Epithelial cell of esophagus (primary cell): Measurements from ENCODE around the gene ACSF2.

ENCODE experiments used
- DNase-seq: peaks from one replicate; pipeline ENCODE4 v3.0.0; 2010; ENCODE audit warnings: low read depth
- H3K4me3 ChIP-seq: 2 replicates; pipeline ENCODE4 v1.5.1; 2011; ENCODE audit warnings: mild to moderate bottlenecking, low read length, control low read depth
- CTCF ChIP-seq: IDR thresholded peaks from 2 replicates; pipeline ENCODE4 v1.5.1; 2011; ENCODE audit warnings: low read depth, mild to moderate bottlenecking, low read length, control low read depth, inconsistent platforms; ENCODE audit not compliant: insufficient read depth; ENCODE audit errors: missing control alignments

ACSF2 gene

GRCh38 chr17:50382931-50383330 lies 43.1 kb upstream of the ACSF2 start:
- no peak for TF ChIP-seq CTCF
- no peak overlapping the region for H3K4me3 ChIP-seq
- DNase-seq, result no peak

GRCh38 chr17:50386510-50386909 lies 39.5 kb upstream of the ACSF2 start:
- no peak overlapping the region for H3K4me3 ChIP-seq
- no peak for TF ChIP-seq CTCF
- DNase-seq, result no peak

- no peak for DNase-seq
- no peak overlapping the region for H3K4me3 ChIP-seq
- TF ChIP-seq CTCF, result no peak
Measured at GRCh38 chr17:50388728-50389127, 37.3 kb upstream of the ACSF2 start.

- no peak overlapping the region for H3K4me3 ChIP-seq
- TF ChIP-seq CTCF, result no peak
Measured at GRCh38 chr17:50389534-50389933, 36.5 kb upstream of the ACSF2 start.

GRCh38 chr17:50392621-50393020 lies 33.4 kb upstream of the ACSF2 start:
- DNase-seq, result no peak
- TF ChIP-seq CTCF, result no peak
- no peak overlapping the region for H3K4me3 ChIP-seq

More at GRCh38 chr17:50389534-50389933, 36.5 kb upstream of the ACSF2 start:
- DNase-seq, result no peak

GRCh38 chr17:50393700-50394099 lies 32.3 kb upstream of the ACSF2 start:
- no peak overlapping the region for H3K4me3 ChIP-seq
- no peak for DNase-seq
- no peak for TF ChIP-seq CTCF

GRCh38 chr17:50394711-50395110 lies 31.3 kb upstream of the ACSF2 start:
- no peak for DNase-seq
- H3K4me3 ChIP-seq, result no peak overlapping the region
- TF ChIP-seq CTCF, result no peak
